Keratinocyte (primary cell): ENCODE data around the gene GPSM1.

ENCODE experiments used
- EZH2 ChIP-seq: IDR thresholded peaks from one replicate; pipeline ENCODE4 v1.6.1; 2012; ENCODE audit warnings: inconsistent platforms, mild to moderate bottlenecking, low read length, moderate library complexity
- TF ChIP-seq, protein P1 (sequence below), 3 experiments: IDR thresholded peaks in 1 of 3; conservative IDR thresholded peaks in 1 of 3; optimal IDR thresholded peaks in 1 of 3; 2 replicates in 2 of 3; 3 replicates in 1 of 3; pipeline versions ENCODE3 to v1.5.1; 2011; ENCODE audit warnings: low read length in 3 of 3, mild to moderate bottlenecking in 3 of 3, moderate library complexity in 2 of 3, control low read depth in 1 of 3, inconsistent platforms in 1 of 3; ENCODE audit not compliant: insufficient read depth in 2 of 3; ENCODE audit errors: extremely low read depth in 1 of 3

DNA sequence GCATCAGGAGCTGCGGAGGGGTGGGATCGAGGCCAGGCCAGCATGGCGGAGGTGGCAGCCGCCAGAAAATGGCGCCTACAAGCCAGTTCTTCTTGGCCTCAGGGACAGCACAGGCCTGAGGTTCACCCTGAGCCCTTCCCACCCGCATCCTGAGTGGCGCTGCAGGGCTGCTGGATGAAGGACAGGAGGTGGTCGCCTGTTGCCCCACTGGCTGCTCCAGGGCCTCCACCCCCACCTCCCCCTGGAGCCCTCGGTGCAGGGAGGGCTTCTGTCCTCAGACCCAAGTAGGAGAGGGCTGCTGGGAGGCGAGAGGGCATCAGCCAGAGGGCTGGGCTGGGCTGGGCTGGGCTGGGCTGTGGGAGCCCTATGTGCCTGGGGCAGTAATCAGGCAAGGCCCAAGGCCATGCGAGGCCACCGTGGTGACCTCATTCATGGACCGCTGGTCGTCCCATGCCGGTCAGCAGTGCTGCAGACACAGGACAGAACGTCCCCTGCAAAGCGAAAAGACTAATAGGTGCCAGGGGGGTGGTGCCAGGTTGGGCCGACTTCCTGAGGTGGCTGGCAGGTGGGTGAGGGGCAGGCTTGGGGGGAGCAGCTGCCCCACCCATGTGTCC lies 13.8 kb downstream of the GPSM1 start:
- TF ChIP-seq, protein P1, sequence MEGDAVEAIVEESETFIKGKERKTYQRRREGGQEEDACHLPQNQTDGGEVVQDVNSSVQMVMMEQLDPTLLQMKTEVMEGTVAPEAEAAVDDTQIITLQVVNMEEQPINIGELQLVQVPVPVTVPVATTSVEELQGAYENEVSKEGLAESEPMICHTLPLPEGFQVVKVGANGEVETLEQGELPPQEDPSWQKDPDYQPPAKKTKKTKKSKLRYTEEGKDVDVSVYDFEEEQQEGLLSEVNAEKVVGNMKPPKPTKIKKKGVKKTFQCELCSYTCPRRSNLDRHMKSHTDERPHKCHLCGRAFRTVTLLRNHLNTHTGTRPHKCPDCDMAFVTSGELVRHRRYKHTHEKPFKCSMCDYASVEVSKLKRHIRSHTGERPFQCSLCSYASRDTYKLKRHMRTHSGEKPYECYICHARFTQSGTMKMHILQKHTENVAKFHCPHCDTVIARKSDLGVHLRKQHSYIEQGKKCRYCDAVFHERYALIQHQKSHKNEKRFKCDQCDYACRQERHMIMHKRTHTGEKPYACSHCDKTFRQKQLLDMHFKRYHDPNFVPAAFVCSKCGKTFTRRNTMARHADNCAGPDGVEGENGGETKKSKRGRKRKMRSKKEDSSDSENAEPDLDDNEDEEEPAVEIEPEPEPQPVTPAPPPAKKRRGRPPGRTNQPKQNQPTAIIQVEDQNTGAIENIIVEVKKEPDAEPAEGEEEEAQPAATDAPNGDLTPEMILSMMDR (optimal IDR thresholded peaks at IDR 0.05 in 1 of 3, IDR thresholded peaks at IDR 0.05 in 1 of 3, conservative IDR thresholded peaks at IDR 0.05 in 1 of 3; ENCODE audit: extremely low read depth in 1 of 3, insufficient read depth in 2 of 3, low read length in 3 of 3) = no peak
- no peak for TF ChIP-seq EZH2
